Esophagus squamous epithelium (tissue), 5 donors: ENCODE results near the gene MYZAP. TPM values are rescaled to one million over a fixed set of nuclear protein-coding genes. Genes with fewer than 3 reads are reported as not detected.
A peak's percentile ranks its signal among the peaks of the same experiment; 100 is the strongest.

Experiments used
- DNase-seq: peaks from one replicate; lab custom pipeline; 2025; lab: John Stamatoyannopoulos, UW
- H3K27ac ChIP-seq, 4 donors: fragments of 200-600 bp; sonication (generic); one replicate each; pipeline ENCODE4 v1.5.1; 2016 to 2019; ENCODE audit warnings: mild to moderate bottlenecking in 1 of 4
- H3K27me3 ChIP-seq, 4 donors: fragments of 200-600 bp; sonication (generic); 1 replicate in 3 of 4; 2 replicates in 1 of 4; pipeline versions ENCODE4 v1.5.1 to v1.6.0; 2017 to 2021; ENCODE audit warnings: antibody characterized with exemption in 1 of 4
- H3K36me3 ChIP-seq, 3 donors: fragments of 200-600 bp; sonication (generic); one replicate each; pipeline ENCODE4 v1.5.1; 2016 to 2019
- H3K4me1 ChIP-seq, 3 donors: fragments of 200-600 bp; sonication (generic); one replicate each; pipeline ENCODE4 v1.5.1; 2017 to 2019
- H3K4me3 ChIP-seq, 4 donors: fragments of 200-600 bp; sonication (generic); 1 replicate in 3 of 4; 2 replicates in 1 of 4; pipeline ENCODE4 v1.5.1; 2016 to 2019; ENCODE audit warnings: mild to moderate bottlenecking in 2 of 4, moderate library complexity in 1 of 4
- H3K9me3 ChIP-seq, 3 donors: fragments of 200-600 bp; sonication (generic); one replicate each; pipeline ENCODE4 v1.5.1; 2016 to 2019
- POLR2A ChIP-seq, 4 donors: fragments of 450-650 bp; IDR thresholded peaks; one replicate each; pipeline ENCODE4 v1.6.1; 2017; ENCODE audit warnings: antibody characterized with exemption in 4 of 4, mild to moderate bottlenecking in 4 of 4, moderate library complexity in 3 of 4
- WGBS, 2 donors: methylation state at CpG; one replicate each; pipeline ENCODE4 v1.1.5; 2018; 5-methylcytosine and 5-hydroxymethylcytosine counted together
- intact Hi-C: fragments of 100-400 bp; cut with DNase I; formaldehyde crosslinking; loops from one replicate; pipeline ENCODE4 v1.15.0; 2022
- total RNA-seq, 4 donors: library from RNA; depleted of rRNA; stranded (reverse); fragments of >200 nt; gene quantifications; one replicate each; pipeline ENCODE4 v1.1.0, GENCODE V29; 2016
- TF ChIP-seq, protein P1 (sequence below), 6 experiments: fragments of 450-650 bp in 4 of 6; fragments of 200-600 bp in 2 of 6; sonication (generic) in 2 of 6; IDR thresholded peaks; one replicate each; pipeline ENCODE4 v1.5.1; 2016 to 2019; ENCODE audit warnings: antibody characterized with exemption in 6 of 6, mild to moderate bottlenecking in 4 of 6, moderate library complexity in 4 of 6
- donor health status: DM: yes; HTN: yes; CAD: no.

The MYZAP gene
- total RNA-seq, 4 donors from 2014 or later, result 21.2 to 36.0 (median 26.5) TPM

- intact Hi-C loops, result no loop called here
- H3K4me3 ChIP-seq, result peak overlapping the region; percentile 74 to 96 (median 84)
- DNase-seq, result no peak
- peak overlapping the region; percentile 91 to 97 (median 96) for H3K27ac ChIP-seq
- peaks cover 0 to 4% (median 0%) of the 10 kb centered on the region in 4 donors for H3K27me3 ChIP-seq
- TF ChIP-seq, protein P1, sequence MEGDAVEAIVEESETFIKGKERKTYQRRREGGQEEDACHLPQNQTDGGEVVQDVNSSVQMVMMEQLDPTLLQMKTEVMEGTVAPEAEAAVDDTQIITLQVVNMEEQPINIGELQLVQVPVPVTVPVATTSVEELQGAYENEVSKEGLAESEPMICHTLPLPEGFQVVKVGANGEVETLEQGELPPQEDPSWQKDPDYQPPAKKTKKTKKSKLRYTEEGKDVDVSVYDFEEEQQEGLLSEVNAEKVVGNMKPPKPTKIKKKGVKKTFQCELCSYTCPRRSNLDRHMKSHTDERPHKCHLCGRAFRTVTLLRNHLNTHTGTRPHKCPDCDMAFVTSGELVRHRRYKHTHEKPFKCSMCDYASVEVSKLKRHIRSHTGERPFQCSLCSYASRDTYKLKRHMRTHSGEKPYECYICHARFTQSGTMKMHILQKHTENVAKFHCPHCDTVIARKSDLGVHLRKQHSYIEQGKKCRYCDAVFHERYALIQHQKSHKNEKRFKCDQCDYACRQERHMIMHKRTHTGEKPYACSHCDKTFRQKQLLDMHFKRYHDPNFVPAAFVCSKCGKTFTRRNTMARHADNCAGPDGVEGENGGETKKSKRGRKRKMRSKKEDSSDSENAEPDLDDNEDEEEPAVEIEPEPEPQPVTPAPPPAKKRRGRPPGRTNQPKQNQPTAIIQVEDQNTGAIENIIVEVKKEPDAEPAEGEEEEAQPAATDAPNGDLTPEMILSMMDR (IDR thresholded peaks at IDR 0.05), result no peak
- TF ChIP-seq POLR2A (IDR thresholded peaks at IDR 0.05), result no peak
- H3K36me3 ChIP-seq, result peaks cover 0 to 24% (median 0%) of the 10 kb centered on the region in 3 donors
- 65 to 76% methylated on average over 11 to 12 of the region's 12 CpGs for WGBS, 2 donors
- peaks cover 5 to 52% (median 5%) of the 10 kb centered on the region in 3 donors for H3K4me1 ChIP-seq
- no peaks in the 10 kb centered on the region for H3K9me3 ChIP-seq
These were observed 114.2 kb downstream of the MYZAP start for GRCh38 chr15:57705746-57706404.

DNA sequence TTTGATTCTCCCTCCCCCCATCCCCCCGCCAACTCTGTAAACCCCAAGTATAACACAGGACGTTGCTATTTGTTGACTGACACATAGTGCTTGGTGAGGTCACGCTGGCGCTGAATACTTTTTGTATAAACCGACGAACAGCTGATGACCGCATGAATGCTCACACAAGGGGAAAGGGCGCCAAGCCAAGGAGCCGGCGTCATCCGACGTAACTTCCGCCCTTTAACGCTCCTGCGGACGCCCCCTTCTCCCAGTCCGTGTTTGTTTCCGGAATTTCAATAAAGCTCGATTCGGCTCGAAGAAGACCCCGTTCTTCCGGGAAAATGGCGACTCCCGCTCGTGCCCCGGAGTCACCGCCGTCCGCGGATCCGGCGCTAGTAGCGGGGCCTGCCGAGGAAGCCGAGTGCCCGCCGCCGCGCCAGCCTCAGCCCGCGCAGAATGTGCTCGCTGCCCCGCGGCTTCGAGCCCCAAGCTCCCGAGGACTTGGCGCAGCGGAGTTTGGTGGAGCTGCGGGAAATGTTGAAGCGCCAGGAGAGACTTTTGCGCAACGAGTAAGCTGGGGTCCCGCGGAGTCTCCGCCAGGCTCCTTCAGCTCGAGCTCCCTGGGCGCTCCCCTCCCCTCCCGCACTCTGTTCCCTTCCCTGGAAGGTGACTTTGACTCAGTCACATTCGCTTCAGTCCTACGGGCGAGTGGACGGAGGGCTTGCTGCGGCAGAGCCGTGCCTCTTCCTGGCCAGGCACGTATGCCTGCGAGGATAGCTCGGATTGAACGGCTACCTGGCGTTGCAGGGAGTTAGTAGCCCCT is 114.9 kb downstream of the MYZAP start, which contains the start of gene POLR2M:
POLR2M (plus strand) TSS at position 310 of the 805 bp plus-strand sequence; CDS start at position 439, 129 bp downstream.
- H3K27me3 ChIP-seq, result peaks cover 0 to 1% (median 0%) of the 10 kb centered on the region in 4 donors
- DNase-seq, result peak; percentile 71
- peak within 1 kb of the TSS; percentile 91 to 97 (median 96) for H3K27ac ChIP-seq
- peaks cover 0 to 31% (median 0%) of the 10 kb centered on the region in 3 donors for H3K36me3 ChIP-seq
- intact Hi-C loops, result no loop called here
- no peaks in the 10 kb centered on the region for H3K9me3 ChIP-seq
- peak within 1 kb of the TSS; percentile 74 to 96 (median 84) for H3K4me3 ChIP-seq
- TF ChIP-seq, protein P1 (IDR thresholded peaks at IDR 0.05), result peak in 1 of 6 experiments; percentile 19
- peak in 3 of 4 donors; percentile 28 to 77 (median 74) for TF ChIP-seq POLR2A (IDR thresholded peaks at IDR 0.05)
- H3K4me1 ChIP-seq, result peaks cover 5 to 52% (median 5%) of the 10 kb centered on the region in 3 donors
- 0% methylated on average over 12 to 22 of the region's 70 CpGs for WGBS, 2 donors

DNA sequence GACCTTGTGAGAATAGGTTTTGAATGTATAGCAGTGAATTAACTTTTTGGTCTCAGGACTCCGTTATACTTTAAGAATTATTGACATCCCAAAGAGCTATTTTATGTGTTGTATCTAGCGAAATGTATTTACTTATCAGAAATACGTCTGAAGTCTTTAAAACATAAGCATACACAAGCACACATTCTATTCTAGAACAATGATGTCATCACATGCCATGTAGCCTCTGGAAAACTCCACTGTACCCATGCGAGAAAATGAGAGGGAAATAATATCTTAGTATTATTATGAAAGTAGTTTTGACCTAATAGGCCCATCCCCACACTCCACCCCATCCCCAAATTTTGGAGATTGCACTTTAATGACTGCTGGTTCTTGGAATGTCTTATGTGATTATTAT is 116.3 kb downstream of the MYZAP start:
- DNase-seq, result no peak
- Histone ChIP-seq H3K36me3 (peaks cover 0 to 46% (median 3%) of the 10 kb centered on the region in 3 donors), H3K9me3 (no peaks in the 10 kb centered on the region), H3K4me1 (peaks cover 5 to 50% (median 5%) of the 10 kb centered on the region in 3 donors), H3K4me3 (peak overlapping the region in 2 of 4 donors; percentile 90 to 96), H3K27me3 (no peaks in the 10 kb centered on the region), H3K27ac (peak overlapping the region in 2 of 4 donors; percentile 95 to 97)
- 47 to 60% methylated on average over 4 of the region's 4 CpGs for WGBS, 2 donors
- TF ChIP-seq, protein P1 (IDR thresholded peaks at IDR 0.05), result no peak
- no peak for TF ChIP-seq POLR2A (IDR thresholded peaks at IDR 0.05)
- intact Hi-C loops, result no loop called here

DNA sequence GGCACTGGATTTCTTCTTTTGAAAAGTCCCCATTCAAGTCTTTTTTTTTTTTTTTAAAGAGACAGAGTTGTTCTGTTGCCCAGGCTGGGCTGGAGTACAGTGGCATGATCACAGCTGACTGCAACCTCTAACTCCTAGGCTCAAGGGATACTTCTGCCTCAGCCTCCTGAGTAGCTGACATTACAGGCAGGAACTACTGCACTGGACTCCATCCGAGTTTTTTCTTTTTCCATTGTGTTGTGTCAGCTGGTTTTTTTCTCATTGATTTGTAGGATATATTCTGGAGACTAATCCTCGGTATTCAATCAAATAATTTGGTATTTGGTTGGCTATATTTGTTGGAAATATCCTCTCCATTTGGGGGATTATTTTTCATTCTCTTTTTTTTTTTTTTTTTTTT is 126.6 kb downstream of the MYZAP start:
- H3K4me1 ChIP-seq, result no peaks in the 10 kb centered on the region
- no peak for DNase-seq
- intact Hi-C loops, result no loop called here
- H3K9me3 ChIP-seq, result no peaks in the 10 kb centered on the region
- no peak overlapping the region for H3K27ac ChIP-seq
- no peaks in the 10 kb centered on the region for H3K27me3 ChIP-seq
- WGBS, 2 donors, result 88 to 95% methylated on average over 2 of the region's 2 CpGs
- peaks cover 0 to 59% (median 6%) of the 10 kb centered on the region in 3 donors for H3K36me3 ChIP-seq
- TF ChIP-seq, protein P1 (IDR thresholded peaks at IDR 0.05), result no peak
- no peak for TF ChIP-seq POLR2A (IDR thresholded peaks at IDR 0.05)
- no peak overlapping the region for H3K4me3 ChIP-seq
